Colonic mucosa (tissue), 4 donors: ENCODE results near the gene TMEM59L. TPM values are rescaled to one million over a fixed set of nuclear protein-coding genes. Genes with fewer than 3 reads are reported as not detected.
A peak's percentile ranks its signal among the peaks of the same experiment; 100 is the strongest.

ENCODE experiments used
- DNase-seq: peaks from one replicate; pipeline ENCODE4 v3.0.0-alpha.2; 2020
- H3K27ac ChIP-seq: fragments of 200-600 bp; one replicate; pipeline ENCODE4 v1.8.0; 2021
- H3K27me3 ChIP-seq: fragments of 200-600 bp; one replicate; pipeline ENCODE4 v1.8.0; 2021
- H3K36me3 ChIP-seq: fragments of 200-600 bp; one replicate; pipeline ENCODE4 v1.8.0; 2021
- H3K4me1 ChIP-seq: fragments of 200-600 bp; one replicate; pipeline ENCODE4 v1.8.0; 2021; ENCODE audit warnings: mild to moderate bottlenecking
- H3K4me3 ChIP-seq: fragments of 200-600 bp; one replicate; pipeline ENCODE4 v1.8.0; 2021
- H3K9ac ChIP-seq, 2 donors: one replicate each; pipeline ENCODE4 v1.7.0; 2013; ENCODE audit warnings: control low read depth in 2 of 2, low read depth in 2 of 2, low read length in 2 of 2
- H3K9me3 ChIP-seq: fragments of 200-600 bp; one replicate; pipeline ENCODE4 v1.8.0; 2021
- CTCF ChIP-seq: fragments of 200-600 bp; IDR thresholded peaks from one replicate; pipeline ENCODE4 v1.8.0; 2022; ENCODE audit warnings: antibody characterized with exemption, mild to moderate bottlenecking
- intact Hi-C: fragments of 100-400 bp; cut with DNase I; formaldehyde crosslinking; loops from one replicate; pipeline ENCODE4 v1.14.1; 2022
- total RNA-seq, 2 donors: library from RNA; stranded (reverse); fragmentation: NEBNext Ultra II Directional in 1 of 2; extraction: Animal tissue kit (Norgen Biotek cat#: 25700) in 1 of 2; gene quantifications; one replicate each; pipeline ENCODE4 v1.2.1, GENCODE V29; 2021
- donor health status: healthy.
- donor health status: DM: no; HTN: no; CAD: no.
- donor health status: DM: no; HTN: no; CAD: no.

TMEM59L gene
- total RNA-seq, 2 donors from 2014 or later, result 0.27 to 1.4 TPM

- peaks cover 3% of the 10 kb centered on the region for H3K36me3 ChIP-seq
- intact Hi-C loops, result no loop called here
- no peak overlapping the region for H3K27ac ChIP-seq
- H3K9me3 ChIP-seq, result no peaks in the 10 kb centered on the region
- H3K4me1 ChIP-seq, result peaks cover 14% of the 10 kb centered on the region
- no peak for TF ChIP-seq CTCF
- no peaks in the 10 kb centered on the region for H3K27me3 ChIP-seq
- no peak for DNase-seq
- H3K9ac ChIP-seq, result no peak overlapping the region
- H3K4me3 ChIP-seq, result no peak overlapping the region
These were observed 36.3 kb upstream of the TMEM59L start for GRCh38 chr19:18576383-18576782.

GRCh38 chr19:18577365-18577914, 35.2 kb upstream of the TMEM59L start:
- no peak overlapping the region for H3K9ac ChIP-seq
- DNase-seq, result no peak
- no peak for TF ChIP-seq CTCF
- H3K4me3 ChIP-seq, result no peak overlapping the region
- no peak overlapping the region for H3K27ac ChIP-seq
- no peaks in the 10 kb centered on the region for H3K27me3 ChIP-seq
- H3K9me3 ChIP-seq, result no peaks in the 10 kb centered on the region
- peaks cover 3% of the 10 kb centered on the region for H3K36me3 ChIP-seq
- H3K4me1 ChIP-seq, result peaks cover 14% of the 10 kb centered on the region
- intact Hi-C loops, result no loop called here

GRCh38 chr19:18580311-18580710, 32.4 kb upstream of the TMEM59L start:
- DNase-seq, result no peak
- no peak for TF ChIP-seq CTCF
- H3K27ac ChIP-seq, result no peak overlapping the region
- H3K9me3 ChIP-seq, result no peaks in the 10 kb centered on the region
- no peaks in the 10 kb centered on the region for H3K4me1 ChIP-seq
- H3K9ac ChIP-seq, result no peak overlapping the region
- H3K36me3 ChIP-seq, result no peaks in the 10 kb centered on the region
- H3K27me3 ChIP-seq, result no peaks in the 10 kb centered on the region
- H3K4me3 ChIP-seq, result no peak overlapping the region
- intact Hi-C loops, result no loop called here

GRCh38 chr19:18586306-18586705, 26.4 kb upstream of the TMEM59L start:
- H3K9me3 ChIP-seq, result no peaks in the 10 kb centered on the region
- TF ChIP-seq CTCF, result no peak
- H3K36me3 ChIP-seq, result no peaks in the 10 kb centered on the region
- H3K4me3 ChIP-seq, result no peak overlapping the region
- peaks cover 8% of the 10 kb centered on the region for H3K4me1 ChIP-seq
- no peak overlapping the region for H3K9ac ChIP-seq
- no peak overlapping the region for H3K27ac ChIP-seq
- H3K27me3 ChIP-seq, result no peaks in the 10 kb centered on the region
- intact Hi-C loops, result no loop called here
- DNase-seq, result no peak

- Histone ChIP-seq H3K27me3 (no peaks in the 10 kb centered on the region), H3K27ac (peak overlapping the region; percentile 97), H3K9ac (no peak overlapping the region), H3K4me1 (peaks cover 8% of the 10 kb centered on the region), H3K9me3 (no peaks in the 10 kb centered on the region), H3K36me3 (no peaks in the 10 kb centered on the region), H3K4me3 (no peak overlapping the region)
- no peak for TF ChIP-seq CTCF
- intact Hi-C loops, result no loop called here
- no peak for DNase-seq
These were observed 25.1 kb upstream of the TMEM59L start for GRCh38 chr19:18587561-18587960.
